ENCODE results near the gene PLAGL2.

The PLAGL2 gene

DNA sequence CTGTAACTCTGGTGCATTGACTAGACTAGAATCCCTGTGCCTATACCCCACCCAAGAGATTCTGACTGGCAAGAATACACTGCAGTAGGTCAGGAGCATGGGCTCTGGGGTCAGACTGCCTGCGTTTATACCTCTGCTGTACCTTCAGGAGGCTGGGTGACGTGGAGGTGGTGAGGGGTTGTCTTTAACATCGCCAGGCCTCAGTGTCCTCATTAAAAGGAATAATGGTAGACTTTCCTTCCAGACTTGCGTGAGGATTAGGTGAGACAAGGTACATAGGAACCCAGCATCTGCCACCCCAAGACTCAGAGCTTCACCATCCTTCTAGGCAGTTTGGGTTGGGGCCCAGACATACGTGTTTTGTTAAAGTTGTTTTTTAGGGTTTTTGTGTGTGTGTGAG lies 53.8 kb downstream of the PLAGL2 start:
- H3K27ac ChIP-seq, result peak overlapping the region; percentile 71
- CTCF ChIA-PET, result interaction anchor here (0.7 to 1.1 kb wide), 2 partner anchors 17 to 47 kb away, joined by 3 to 4 read pairs; no protein-coding TSS in a partner anchor
- no peak for DNase-seq (ENCODE audit: low spot score)
- POLR2A ChIA-PET (ENCODE audit: low non-redundant PET), result no interaction called here
- TF ChIP-seq, protein P1, sequence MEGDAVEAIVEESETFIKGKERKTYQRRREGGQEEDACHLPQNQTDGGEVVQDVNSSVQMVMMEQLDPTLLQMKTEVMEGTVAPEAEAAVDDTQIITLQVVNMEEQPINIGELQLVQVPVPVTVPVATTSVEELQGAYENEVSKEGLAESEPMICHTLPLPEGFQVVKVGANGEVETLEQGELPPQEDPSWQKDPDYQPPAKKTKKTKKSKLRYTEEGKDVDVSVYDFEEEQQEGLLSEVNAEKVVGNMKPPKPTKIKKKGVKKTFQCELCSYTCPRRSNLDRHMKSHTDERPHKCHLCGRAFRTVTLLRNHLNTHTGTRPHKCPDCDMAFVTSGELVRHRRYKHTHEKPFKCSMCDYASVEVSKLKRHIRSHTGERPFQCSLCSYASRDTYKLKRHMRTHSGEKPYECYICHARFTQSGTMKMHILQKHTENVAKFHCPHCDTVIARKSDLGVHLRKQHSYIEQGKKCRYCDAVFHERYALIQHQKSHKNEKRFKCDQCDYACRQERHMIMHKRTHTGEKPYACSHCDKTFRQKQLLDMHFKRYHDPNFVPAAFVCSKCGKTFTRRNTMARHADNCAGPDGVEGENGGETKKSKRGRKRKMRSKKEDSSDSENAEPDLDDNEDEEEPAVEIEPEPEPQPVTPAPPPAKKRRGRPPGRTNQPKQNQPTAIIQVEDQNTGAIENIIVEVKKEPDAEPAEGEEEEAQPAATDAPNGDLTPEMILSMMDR (conservative IDR thresholded peaks at IDR 0.05; ENCODE audit: low read depth), result no peak

DNA sequence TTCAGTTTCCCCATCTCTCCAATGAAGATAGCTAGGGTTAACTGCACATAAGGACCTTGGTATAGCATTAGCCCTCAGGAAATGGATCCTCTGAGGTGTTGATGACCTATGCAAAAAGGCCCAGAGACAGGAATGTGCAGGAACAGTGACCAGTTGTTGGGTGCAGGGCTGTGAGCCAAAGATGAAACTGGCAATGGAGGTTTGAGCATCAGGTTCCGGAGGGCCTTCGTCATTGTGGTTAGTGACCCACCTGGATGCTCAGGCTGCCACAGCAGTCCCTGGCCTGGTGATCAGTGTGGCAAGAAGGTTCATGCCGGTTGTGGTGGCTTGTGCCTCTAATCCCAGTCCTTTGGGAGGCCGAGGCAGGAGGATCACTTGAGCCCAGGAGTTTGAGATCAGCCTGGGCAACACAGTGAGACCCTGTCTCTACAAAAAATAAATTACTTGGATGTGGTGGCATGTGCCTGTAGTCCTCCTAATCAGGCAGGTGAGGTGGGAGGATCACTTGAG lies 54.3 kb downstream of the PLAGL2 start:
- no peak for DNase-seq (ENCODE audit: low spot score)
- ChIA-PET POLR2A (ENCODE audit: low non-redundant PET) (no interaction called here), CTCF (interaction anchor here (0.6 kb wide), 1 partner anchor 28 kb away, joined by 3 read pairs; no protein-coding TSS in a partner anchor)
- TF ChIP-seq, protein P1 (conservative IDR thresholded peaks at IDR 0.05; ENCODE audit: low read depth), result no peak
- H3K27ac ChIP-seq, result no peak overlapping the region

DNA sequence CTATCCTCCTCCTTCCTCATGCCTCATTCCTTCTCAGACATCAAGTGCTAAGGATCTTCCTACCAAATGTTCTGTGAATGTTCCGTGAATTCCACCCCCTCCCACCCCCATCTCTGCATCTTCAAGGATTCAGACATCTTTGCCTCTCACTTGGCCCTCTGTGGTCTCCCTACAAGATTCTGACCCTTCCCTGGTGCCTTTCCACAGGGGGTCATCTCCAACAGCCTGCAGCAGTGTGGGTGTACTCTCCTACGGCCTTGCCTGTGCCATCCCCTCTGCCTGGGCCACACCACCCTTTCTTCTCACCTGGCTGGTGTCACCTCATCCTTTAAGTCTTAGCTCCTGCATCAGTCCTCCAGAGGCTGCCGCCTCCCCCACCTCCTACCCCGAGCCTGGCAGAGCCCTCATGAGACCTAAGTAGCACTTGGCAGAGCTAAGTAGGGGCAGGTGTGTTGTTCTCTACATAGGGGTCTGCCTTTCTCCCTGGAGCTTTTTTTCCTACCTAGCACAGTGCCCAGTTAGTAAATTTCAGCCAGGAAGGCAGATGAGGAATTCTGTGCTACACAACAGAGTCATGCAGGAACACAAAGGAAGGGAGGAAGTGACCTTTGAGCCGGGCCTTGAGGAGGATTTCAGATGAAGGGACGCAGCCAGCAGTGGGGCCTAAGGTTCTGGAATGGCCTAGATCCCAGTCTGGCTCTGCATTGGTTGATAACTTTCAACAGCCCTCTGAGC lies 55.0 kb downstream of the PLAGL2 start:
- H3K27ac ChIP-seq, result no peak overlapping the region
- TF ChIP-seq, protein P1 (conservative IDR thresholded peaks at IDR 0.05; ENCODE audit: low read depth), result no peak
- no peak for DNase-seq (ENCODE audit: low spot score)
- ChIA-PET CTCF (interaction anchor here (0.6 kb wide), 2 partner anchors 28 to 135 kb away, joined by 3 to 4 read pairs; no protein-coding TSS in a partner anchor), POLR2A (ENCODE audit: low non-redundant PET) (no interaction called here)

DNA sequence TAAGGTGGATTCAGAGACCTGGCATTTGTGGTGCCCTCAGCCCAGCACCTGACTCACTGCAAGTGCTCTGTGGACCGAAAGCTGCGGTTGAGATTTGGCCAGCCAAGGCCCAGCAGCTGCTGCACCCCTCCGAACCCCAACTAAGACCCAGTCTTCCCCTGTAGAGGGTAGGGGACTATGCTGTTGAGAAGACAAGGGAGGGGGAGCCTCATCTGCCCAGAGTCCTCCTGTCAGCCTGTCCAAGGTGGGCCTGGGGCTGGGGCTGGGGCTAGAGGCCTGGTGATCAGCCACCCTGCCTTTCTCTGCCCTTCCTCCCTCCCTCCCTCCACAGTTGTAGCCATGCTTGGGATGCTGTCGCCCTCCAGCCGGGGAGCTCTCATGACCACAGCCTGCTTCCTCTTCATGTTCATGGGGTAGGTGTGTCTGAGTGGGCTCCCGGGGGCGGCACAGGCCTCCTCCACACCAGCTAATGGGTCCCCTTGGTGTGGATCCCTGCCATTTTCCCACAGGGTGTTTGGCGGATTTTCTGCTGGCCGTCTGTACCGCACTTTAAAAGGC lies 57.2 kb downstream of the PLAGL2 start:
- ChIA-PET POLR2A (ENCODE audit: low non-redundant PET) (no interaction called here), CTCF (interaction anchor here (0.6 kb wide), 4 partner anchors 61 to 949 kb away, joined by 3 to 5 read pairs (median 4); no protein-coding TSS in a partner anchor)
- DNase-seq (ENCODE audit: low spot score), result no peak
- TF ChIP-seq, protein P1 (conservative IDR thresholded peaks at IDR 0.05; ENCODE audit: low read depth), result no peak
- H3K27ac ChIP-seq, result peak overlapping the region; percentile 1; the same call in 1 of the 2 replicates

DNA sequence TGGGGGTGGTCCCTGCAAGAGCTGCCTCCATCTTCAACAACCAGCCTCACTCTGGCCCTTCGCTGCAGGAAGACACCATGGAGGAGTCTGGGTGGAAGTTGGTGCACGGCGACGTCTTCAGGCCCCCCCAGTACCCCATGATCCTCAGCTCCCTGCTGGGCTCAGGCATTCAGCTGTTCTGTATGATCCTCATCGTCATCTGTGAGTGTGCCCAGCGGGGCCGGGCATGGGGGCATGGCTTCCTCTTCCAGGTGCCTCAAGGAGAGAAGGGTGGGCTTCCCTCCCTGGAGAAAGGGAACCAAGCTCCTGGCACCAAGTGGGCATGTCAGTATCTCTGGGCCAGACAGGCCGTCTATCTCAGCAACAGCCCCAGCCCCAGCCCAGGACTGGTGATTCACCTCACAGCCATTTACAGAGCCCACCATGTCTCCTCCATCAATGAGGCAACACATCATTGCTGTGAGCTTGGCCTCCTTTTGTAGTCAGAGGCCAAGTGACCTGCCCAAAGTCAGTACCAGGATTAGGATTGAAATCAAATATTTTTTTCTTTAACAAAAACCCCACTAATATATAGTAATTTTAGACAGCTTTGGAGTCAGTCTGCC lies 57.9 kb downstream of the PLAGL2 start:
- POLR2A ChIA-PET (ENCODE audit: low non-redundant PET), result no interaction called here
- CTCF ChIA-PET, result interaction anchor here (0.6 kb wide), 2 partner anchors 62 to 193 kb away, joined by 3 to 4 read pairs; no protein-coding TSS in a partner anchor
- TF ChIP-seq, protein P1 (conservative IDR thresholded peaks at IDR 0.05; ENCODE audit: low read depth), result no peak
- no peak overlapping the region for H3K27ac ChIP-seq
- no peak for DNase-seq (ENCODE audit: low spot score)
